GM21367 (cell line): ENCODE data around the gene TMEM132C.
A peak's percentile ranks its signal among the peaks of the same experiment; 100 is the strongest.

Source experiments
- ATAC-seq: cut with Tn5 transposase; IDR thresholded peaks from one replicate; pipeline ENCODE4 v1.9.1; 2021; ENCODE audit not compliant: unreplicated experiment

The TMEM132C gene

GRCh38 chr12:128338386-128339125 is 71.6 kb downstream of the TMEM132C start:
- no peak for ATAC-seq

- ATAC-seq, result no peak
These were observed 72.2 kb downstream of the TMEM132C start for GRCh38 chr12:128339126-128339520.

GRCh38 chr12:128339631-128340030 is 72.7 kb downstream of the TMEM132C start:
- ATAC-seq, result no peak

- ATAC-seq, result no peak
These were observed 86.3 kb downstream of the TMEM132C start for GRCh38 chr12:128353301-128353700.

GRCh38 chr12:128356547-128356946 is 89.6 kb downstream of the TMEM132C start:
- no peak for ATAC-seq

GRCh38 chr12:128361400-128361995 is 94.5 kb downstream of the TMEM132C start:
- no peak for ATAC-seq

- ATAC-seq, result no peak
These were observed 98.1 kb downstream of the TMEM132C start for GRCh38 chr12:128365032-128365431.

GRCh38 chr12:128365651-128366231 is 98.8 kb downstream of the TMEM132C start:
- no peak for ATAC-seq

- no peak for ATAC-seq
These were observed 101.0 kb downstream of the TMEM132C start for GRCh38 chr12:128367961-128368360.

- no peak for ATAC-seq
These were observed 114.6 kb downstream of the TMEM132C start for GRCh38 chr12:128381541-128381940.

GRCh38 chr12:128381946-128382345 is 115.0 kb downstream of the TMEM132C start:
- ATAC-seq, result no peak

- no peak for ATAC-seq
These were observed 116.0 kb downstream of the TMEM132C start for GRCh38 chr12:128382946-128383345.

GRCh38 chr12:128383357-128383937 is 116.5 kb downstream of the TMEM132C start:
- no peak for ATAC-seq

- ATAC-seq, result no peak
These were observed 118.8 kb downstream of the TMEM132C start for GRCh38 chr12:128385736-128386135.

GRCh38 chr12:128387811-128388422 is 120.9 kb downstream of the TMEM132C start:
- peak; percentile 89 for ATAC-seq

- ATAC-seq, result no peak
These were observed 121.6 kb downstream of the TMEM132C start for GRCh38 chr12:128388461-128389000.

- no peak for ATAC-seq
These were observed 126.4 kb downstream of the TMEM132C start for GRCh38 chr12:128393346-128393745.

GRCh38 chr12:128394137-128394536 is 127.2 kb downstream of the TMEM132C start:
- ATAC-seq, result no peak

- ATAC-seq, result no peak
These were observed 132.3 kb downstream of the TMEM132C start for GRCh38 chr12:128399253-128399652.

GRCh38 chr12:128402486-128403243 is 135.7 kb downstream of the TMEM132C start:
- no peak for ATAC-seq
